ENCODE data around the gene ACSM6. TPM values are rescaled to one million over a fixed set of nuclear protein-coding genes. Genes with fewer than 3 reads are reported as not detected.

Gene ACSM6
- total and polyA plus RNA-seq, 2 of the 8 experiments (the other 6 are each of a cell fraction or from before 2014, with no cell fraction given), result 0.33 TPM; not detected in 1

- no peak for TF ChIP-seq SIX5 (IDR thresholded peaks at IDR 0.05; ENCODE audit: low read depth, low read length)
- no peak for TF ChIP-seq TAF1 (IDR thresholded peaks at IDR 0.05; ENCODE audit: low read depth, low read length)
- TF ChIP-seq USF2 (IDR thresholded peaks at IDR 0.05; ENCODE audit: low read length), result no peak
- TF ChIP-seq CHD2 (IDR thresholded peaks at IDR 0.05; ENCODE audit: low read length), result no peak
- TF ChIP-seq GABPA (IDR thresholded peaks at IDR 0.05; ENCODE audit: borderline replicate concordance, insufficient read depth, low read length), result no peak
- no peak for TF ChIP-seq JUN (IDR thresholded peaks at IDR 0.05; ENCODE audit: low read depth, low read length)
These were observed 68.9 kb downstream of the ACSM6 start (continued) for GRCh38 chr10:95262763-95263518.

Data from H1 (cell line).